HUES6 (cell line): Measurements from ENCODE around the gene SANBR.
A peak's percentile ranks its signal among the peaks of the same experiment; 100 is the strongest.

Experiments
- H3K27ac ChIP-seq: 2 replicates; pipeline ENCODE4 v1.7.0; 2013; ENCODE audit warnings: low read depth, mild to moderate bottlenecking, low read length, inconsistent platforms
- H3K27me3 ChIP-seq: 2 replicates; pipeline ENCODE4 v1.6.1; 2013; ENCODE audit warnings: low read length; ENCODE audit not compliant: control insufficient read depth, insufficient read depth
- H3K36me3 ChIP-seq: 2 replicates; pipeline ENCODE4 v1.6.1; 2013; ENCODE audit warnings: low read length; ENCODE audit not compliant: control insufficient read depth, insufficient read depth
- H3K4me1 ChIP-seq: 2 replicates; pipeline ENCODE4 v1.6.1; 2013; ENCODE audit warnings: low read length; ENCODE audit not compliant: control insufficient read depth, insufficient read depth
- H3K4me3 ChIP-seq: 2 replicates; pipeline ENCODE4 v1.5.1; 2013; ENCODE audit warnings: low read depth, low read length
- H3K9ac ChIP-seq: one replicate; pipeline ENCODE4 v1.6.1; 2013; ENCODE audit warnings: mild to moderate bottlenecking, low read length
- H3K9me3 ChIP-seq: 2 replicates; pipeline ENCODE4 v1.6.1; 2013; ENCODE audit warnings: low read depth, low read length; ENCODE audit not compliant: control insufficient read depth, insufficient read depth

SANBR gene

DNA sequence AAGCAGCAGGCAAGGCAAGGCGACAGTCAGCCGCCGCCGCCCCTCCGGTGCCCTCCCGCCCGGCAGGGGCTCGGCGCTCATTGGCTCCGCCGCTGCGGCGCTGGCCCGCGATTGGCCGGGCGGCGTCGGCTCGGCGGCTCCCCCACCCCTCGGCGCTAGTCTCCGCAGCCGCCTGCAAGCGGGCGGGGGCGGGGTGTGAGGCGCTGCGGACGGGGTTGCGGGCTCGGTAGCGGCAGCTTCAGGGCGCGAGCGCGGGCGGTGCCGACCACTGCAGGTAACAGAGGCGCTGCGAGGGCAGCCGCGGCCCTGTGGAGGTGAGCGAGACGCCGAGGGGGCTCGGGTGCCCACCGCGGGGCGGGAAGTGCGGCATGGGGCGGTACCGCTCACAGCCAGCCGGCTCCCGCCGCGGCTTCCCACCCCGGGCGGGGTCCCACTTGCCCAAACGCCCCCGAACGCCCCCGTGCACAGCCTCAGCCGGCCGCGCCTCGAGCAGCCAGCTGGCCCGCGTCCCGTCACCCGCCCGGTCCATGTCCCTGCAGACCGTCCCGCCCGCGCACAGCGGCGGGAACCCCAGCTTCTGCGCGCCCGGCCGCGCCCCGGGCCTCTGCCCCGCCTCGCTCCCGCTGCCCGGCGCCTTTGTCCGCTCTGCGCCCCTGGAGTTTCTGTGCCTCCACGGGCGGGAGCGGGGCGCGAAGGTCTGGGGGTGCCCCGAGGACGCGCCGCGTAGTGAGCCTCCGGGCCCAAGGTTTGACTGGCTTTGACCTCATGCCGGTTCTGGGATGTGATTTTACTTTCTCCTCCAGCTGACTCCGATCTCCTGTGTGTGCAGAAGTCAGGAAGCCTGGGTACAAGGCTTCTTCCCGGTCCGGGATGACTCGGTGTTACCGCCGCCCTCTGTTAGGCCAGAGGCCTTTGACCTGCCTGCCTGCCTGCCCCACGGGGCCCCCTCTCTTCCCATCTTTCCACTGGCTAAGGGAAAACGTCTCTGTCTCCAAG, at the start of gene SANBR:
SANBR (plus strand) TSS at position 158 of the 996 bp plus-strand sequence. CDS start 4,480 bp downstream, outside the sequence.
- peak within 1 kb of the TSS; percentile 79 for H3K9ac ChIP-seq
- H3K27ac ChIP-seq, result 0 out of 2 replicates have a peak within 1 kb of the TSS, but pooled peaks have one; percentile 23
- H3K4me3 ChIP-seq, result peak within 1 kb of the TSS; percentile 84
- no peaks in the 10 kb centered on the region for H3K9me3 ChIP-seq
- peaks cover 11% of the 10 kb centered on the region for H3K36me3 ChIP-seq
- H3K4me1 ChIP-seq, result peaks cover 5% of the 10 kb centered on the region; the same call in 1 of the 2 replicates
- H3K27me3 ChIP-seq, result no peaks in the 10 kb centered on the region

DNA sequence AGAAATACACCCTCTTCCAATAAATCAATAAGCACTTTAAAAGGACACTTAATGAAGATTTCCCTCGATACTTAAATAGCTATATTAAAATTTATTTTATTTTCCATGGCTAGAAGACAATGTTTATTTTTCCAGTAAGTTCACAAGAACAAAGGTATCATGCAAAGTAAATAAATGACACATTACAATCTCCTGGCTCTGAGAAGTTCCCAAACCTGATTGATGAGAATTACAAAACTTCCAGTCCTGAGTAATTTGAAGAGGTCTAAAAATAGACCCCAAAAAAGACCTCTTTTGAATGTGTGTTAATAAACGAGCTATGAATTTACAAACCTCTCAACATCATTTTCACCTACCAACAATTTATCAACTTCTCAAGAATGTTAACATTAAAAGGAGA, 49.7 kb upstream of the SANBR start:
- peak overlapping the region; percentile 93 for H3K4me3 ChIP-seq
- H3K9me3 ChIP-seq, result no peaks in the 10 kb centered on the region
- no peaks in the 10 kb centered on the region for H3K4me1 ChIP-seq
- H3K9ac ChIP-seq, result no peak overlapping the region
- H3K27ac ChIP-seq, result no peak overlapping the region
- H3K36me3 ChIP-seq, result no peaks in the 10 kb centered on the region
- no peaks in the 10 kb centered on the region for H3K27me3 ChIP-seq

DNA sequence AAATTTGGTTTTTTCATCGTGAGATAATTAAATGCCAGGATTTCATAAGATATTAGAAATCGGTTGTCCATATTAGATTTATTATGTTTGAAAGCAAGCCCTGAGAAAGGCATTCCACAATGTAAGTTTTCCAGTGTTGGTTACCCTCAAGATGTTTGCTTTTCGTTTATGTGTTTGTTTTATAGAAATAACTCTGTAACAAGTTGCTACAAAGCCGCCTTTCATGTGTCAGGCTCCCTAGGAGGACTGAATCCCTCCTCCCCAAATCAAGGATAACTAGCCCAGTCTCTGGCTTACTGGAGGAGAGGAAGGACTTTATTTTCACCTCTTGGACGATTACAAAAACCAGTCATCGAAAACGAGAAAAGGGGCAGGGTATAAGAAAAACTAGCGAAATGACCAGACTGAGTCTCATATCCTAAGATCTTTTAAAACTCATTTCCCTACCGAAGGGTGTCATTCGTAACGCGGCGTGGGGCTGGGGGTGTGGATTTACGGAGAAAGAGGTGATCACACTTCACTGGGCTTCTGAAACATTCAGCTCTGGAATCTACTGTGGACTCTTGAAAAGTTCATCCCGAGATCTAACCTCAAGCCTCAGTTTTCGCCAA, 49.2 kb upstream of the SANBR start:
- Histone ChIP-seq H3K27ac (no peak overlapping the region), H3K9ac (peak overlapping the region; percentile 96), H3K27me3 (no peaks in the 10 kb centered on the region), H3K4me3 (peak overlapping the region; percentile 93), H3K36me3 (no peaks in the 10 kb centered on the region), H3K9me3 (no peaks in the 10 kb centered on the region), H3K4me1 (no peaks in the 10 kb centered on the region)

DNA sequence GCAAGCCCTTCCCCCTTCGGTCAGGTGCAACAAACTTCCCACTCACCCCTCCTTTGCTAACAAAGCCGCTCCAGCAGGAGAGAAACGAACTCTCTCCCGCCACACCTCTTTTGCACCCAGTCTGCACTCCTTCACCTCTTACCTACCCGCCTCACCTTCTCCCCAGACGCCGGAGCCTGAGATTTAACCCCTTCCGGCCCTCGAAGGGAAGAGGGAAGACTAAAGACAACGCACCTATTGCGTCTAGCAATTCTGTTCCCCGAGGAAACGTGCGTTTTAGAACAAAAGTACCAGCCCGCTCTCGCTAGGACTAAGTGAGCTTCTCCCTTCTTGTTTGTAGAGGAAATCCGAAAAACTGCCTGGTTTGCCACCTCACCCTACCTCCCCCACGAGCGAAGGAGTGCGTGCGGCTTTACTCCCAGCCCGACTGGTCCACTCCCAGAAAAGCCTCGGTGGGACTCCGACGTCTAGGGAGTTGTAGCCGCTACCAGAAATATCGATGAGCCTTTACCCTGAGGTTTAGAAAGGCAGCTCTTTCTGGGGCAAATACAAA, 48.6 kb upstream of the SANBR start:
- Histone ChIP-seq H3K4me1 (no peaks in the 10 kb centered on the region), H3K36me3 (no peaks in the 10 kb centered on the region), H3K27ac (peak overlapping the region; percentile 94), H3K27me3 (no peaks in the 10 kb centered on the region), H3K9me3 (no peaks in the 10 kb centered on the region), H3K9ac (peak overlapping the region; percentile 96), H3K4me3 (peak overlapping the region; percentile 93)

DNA sequence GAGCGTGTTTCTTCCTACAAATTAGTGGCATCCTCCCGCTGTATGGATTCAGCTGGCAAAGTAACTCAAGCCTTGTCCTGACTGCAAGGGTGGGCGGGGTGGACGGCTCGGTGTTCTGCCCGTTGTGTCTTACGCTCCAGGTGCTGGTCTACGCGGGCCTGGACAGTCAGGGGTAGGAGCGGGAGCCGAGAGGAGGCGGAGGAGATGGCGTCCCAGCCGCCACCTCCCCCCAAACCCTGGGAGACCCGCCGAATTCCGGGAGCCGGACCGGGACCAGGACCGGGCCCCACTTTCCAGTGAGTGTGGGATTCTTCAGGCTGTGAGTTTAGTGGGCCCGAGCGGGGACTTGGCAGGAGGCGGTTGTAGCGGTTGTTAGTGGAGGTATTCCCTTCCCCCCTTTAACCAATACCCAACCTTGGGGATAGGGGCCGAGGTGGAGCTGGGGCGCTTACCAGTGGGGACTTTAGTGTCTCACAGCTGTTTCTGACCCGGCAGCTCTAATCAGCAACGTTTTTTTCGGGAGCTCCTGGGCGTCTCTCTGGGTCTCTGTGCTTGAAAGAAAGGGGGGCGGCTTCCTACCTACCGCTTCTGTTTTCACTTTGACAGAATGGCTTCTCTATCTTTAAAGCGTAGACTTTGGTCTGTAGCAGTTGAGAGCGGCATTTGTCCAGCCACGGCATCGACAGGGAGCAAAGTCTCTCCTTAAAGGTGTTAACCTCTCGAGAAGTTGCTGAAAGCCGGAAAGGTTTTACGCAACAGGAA, 47.9 kb upstream of the SANBR start, which contains the start of the genes PEX13 and PUS10:
PEX13 (plus strand) TSS at position 165 of the 762 bp plus-strand sequence; CDS start at position 205, 40 bp downstream.
PUS10 (minus strand) TSS at position 700 of the 762 bp plus-strand sequence. CDS start 6,365 bp downstream, outside the sequence.
- no peaks in the 10 kb centered on the region for H3K27me3 ChIP-seq
- no peaks in the 10 kb centered on the region for H3K9me3 ChIP-seq
- no peaks in the 10 kb centered on the region for H3K4me1 ChIP-seq
- H3K27ac ChIP-seq, result peak within 1 kb of the TSS; percentile 94
- peak within 1 kb of the TSS; percentile 93 for H3K4me3 ChIP-seq
- no peaks in the 10 kb centered on the region for H3K36me3 ChIP-seq
- peak within 1 kb of the TSS; percentile 96 for H3K9ac ChIP-seq

DNA sequence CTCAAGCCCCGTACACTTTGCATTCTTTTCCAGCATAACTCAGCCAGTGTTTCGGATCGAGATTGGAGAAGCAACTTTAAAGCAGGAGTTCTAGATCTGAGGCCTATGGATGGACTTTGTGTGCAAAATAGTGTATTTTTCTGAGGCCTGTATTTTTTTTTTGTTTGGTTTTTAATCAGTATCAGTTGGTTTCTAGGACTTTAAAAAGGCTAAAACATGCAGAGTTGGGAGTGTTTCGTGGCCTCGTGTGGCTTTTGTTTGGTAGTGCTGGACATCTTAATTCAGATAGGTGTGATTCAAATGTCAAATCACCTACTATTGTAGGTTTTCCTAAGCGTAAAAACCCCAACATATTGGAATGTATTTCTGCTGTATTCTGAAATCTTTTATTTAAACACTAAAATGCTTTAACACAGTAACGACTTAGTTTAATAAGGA, 47.3 kb upstream of the SANBR start:
- peaks cover 3% of the 10 kb centered on the region; the same call in 1 of the 2 replicates for H3K36me3 ChIP-seq

DNA sequence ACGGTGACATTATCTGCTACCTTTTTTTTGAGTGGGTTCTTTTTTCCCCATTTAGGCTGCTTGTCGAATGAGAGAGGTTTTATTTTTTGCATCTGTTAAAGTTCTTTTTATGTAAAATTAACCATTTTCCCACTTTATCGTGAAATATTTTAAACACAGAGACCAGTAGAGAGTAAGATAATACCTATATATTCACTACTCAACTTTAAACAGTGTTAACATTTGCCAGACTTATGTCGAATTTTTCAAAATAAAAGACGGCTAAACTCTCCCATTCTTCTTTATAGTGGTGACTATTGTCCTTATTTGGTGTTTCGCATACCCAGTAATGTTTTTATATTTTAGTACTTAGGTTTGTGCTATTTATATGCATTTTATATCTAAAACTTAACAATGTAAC, 46.9 kb upstream of the SANBR start:
- Histone ChIP-seq H3K36me3 (peaks cover 3% of the 10 kb centered on the region), H3K9ac (peak overlapping the region; percentile 96), H3K27ac (peak overlapping the region; percentile 94; the same call in 1 of the 2 replicates), H3K4me3 (peak overlapping the region; percentile 93), H3K27me3 (no peaks in the 10 kb centered on the region), H3K4me1 (no peaks in the 10 kb centered on the region), H3K9me3 (no peaks in the 10 kb centered on the region)

More for the DNA sequence above, 47.3 kb upstream of the SANBR start:
- H3K27me3 ChIP-seq, result no peaks in the 10 kb centered on the region
- peak overlapping the region; percentile 94; the same call in 1 of the 2 replicates for H3K27ac ChIP-seq
- peak overlapping the region; percentile 93 for H3K4me3 ChIP-seq
- H3K9ac ChIP-seq, result peak overlapping the region; percentile 96
- no peaks in the 10 kb centered on the region for H3K4me1 ChIP-seq
- no peaks in the 10 kb centered on the region for H3K9me3 ChIP-seq

DNA sequence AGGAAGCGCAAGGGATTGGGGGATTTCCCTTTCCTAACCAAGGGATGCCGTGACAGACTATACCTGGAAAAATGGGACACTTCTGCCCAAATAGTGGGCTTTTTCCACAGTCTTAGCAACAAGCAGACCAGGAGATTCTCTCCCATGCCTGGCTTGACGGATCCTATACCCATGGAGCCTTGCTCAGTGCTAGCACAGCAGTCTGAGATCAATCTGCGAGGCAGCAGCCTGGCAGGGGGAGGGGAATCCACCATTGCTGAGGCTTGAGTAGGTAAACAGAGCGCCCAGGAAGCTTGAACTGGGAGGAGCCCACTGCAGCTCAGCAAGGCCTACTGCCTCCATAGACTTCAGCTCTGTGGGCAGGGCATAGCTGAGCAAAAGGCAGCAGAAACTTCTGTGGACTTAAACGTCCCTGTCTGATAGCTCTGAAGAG, 44.4 kb upstream of the SANBR start:
- no peak overlapping the region for H3K27ac ChIP-seq
- H3K36me3 ChIP-seq, result peaks cover 3% of the 10 kb centered on the region
- no peak overlapping the region for H3K4me3 ChIP-seq

DNA sequence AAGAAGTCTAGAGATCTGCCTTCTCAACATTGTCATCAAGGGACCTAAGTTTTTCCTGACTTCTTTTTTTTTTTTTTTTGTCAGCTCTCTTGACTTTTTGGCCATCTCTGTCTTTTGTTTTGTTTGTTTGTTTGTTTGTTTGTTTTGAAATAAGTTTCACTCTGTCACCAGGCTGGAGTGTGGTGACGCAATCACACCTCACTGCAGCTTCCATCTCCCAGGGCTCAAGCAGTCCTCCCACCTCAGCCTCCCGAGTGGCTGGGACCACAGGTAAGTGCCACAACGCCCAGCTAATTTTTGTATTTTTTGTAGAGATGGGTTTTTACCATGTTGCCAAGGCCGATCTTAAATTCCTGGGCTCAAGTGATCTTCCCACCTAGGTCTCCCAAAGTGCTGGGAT, 42.0 kb upstream of the SANBR start:
- peaks cover 3% of the 10 kb centered on the region for H3K36me3 ChIP-seq
- H3K4me3 ChIP-seq, result no peak overlapping the region
- no peaks in the 10 kb centered on the region for H3K9me3 ChIP-seq
- H3K9ac ChIP-seq, result no peak overlapping the region
- no peaks in the 10 kb centered on the region for H3K4me1 ChIP-seq
- H3K27ac ChIP-seq, result no peak overlapping the region
- no peaks in the 10 kb centered on the region for H3K27me3 ChIP-seq

More for the DNA sequence above, 44.4 kb upstream of the SANBR start:
- Histone ChIP-seq H3K9ac (no peak overlapping the region), H3K27me3 (no peaks in the 10 kb centered on the region), H3K4me1 (no peaks in the 10 kb centered on the region), H3K9me3 (no peaks in the 10 kb centered on the region)

DNA sequence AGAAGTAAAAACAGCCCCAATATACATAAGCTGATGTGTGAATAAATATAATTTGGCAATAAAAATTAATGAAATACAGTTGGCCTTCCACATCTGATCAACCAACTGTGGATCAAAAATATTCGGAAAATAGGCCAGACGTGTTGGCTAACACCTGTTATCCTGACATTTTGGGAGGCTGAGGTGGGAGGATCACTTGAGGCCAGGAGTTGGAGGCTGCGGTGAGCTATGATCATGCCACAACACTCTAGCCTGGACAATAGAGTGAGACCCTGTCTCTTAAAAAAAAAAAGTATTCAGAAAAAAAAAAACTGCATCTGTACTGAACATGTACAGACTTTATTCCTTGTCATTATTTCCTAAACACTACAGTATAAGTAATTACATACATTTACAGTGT, 36.1 kb upstream of the SANBR start:
- Histone ChIP-seq H3K27ac (no peak overlapping the region), H3K4me1 (no peaks in the 10 kb centered on the region), H3K4me3 (no peak overlapping the region), H3K27me3 (no peaks in the 10 kb centered on the region), H3K9ac (no peak overlapping the region), H3K36me3 (peaks cover 32% of the 10 kb centered on the region), H3K9me3 (0 out of 2 replicates have a peak, but pooled peaks cover 2% of the 10 kb centered on the region)
